Measurements from ENCODE around the gene TYMP. TPM values are rescaled to one million over a fixed set of nuclear protein-coding genes. Genes with fewer than 3 reads are reported as not detected.

TYMP gene
- total and polyA plus RNA-seq, 2 of the 8 experiments (the other 6 are each of a cell fraction or from before 2014, with no cell fraction given) = 0.43 to 0.48 TPM

- TF ChIP-seq CHD7 (IDR thresholded peaks at IDR 0.05; ENCODE audit: insufficient replicate concordance, low read length) (no peak), KDM4A (IDR thresholded peaks at IDR 0.05; ENCODE audit: low read depth, low read length, severe bottlenecking) (peak; percentile 61), RFX5 (IDR thresholded peaks at IDR 0.05; ENCODE audit: borderline replicate concordance, low read depth, low read length) (no peak), SIRT6 (IDR thresholded peaks at IDR 0.05; ENCODE audit: low read length) (no peak), TCF12 (IDR thresholded peaks at IDR 0.05; ENCODE audit: low read depth, low read length) (no peak), SUZ12 (IDR thresholded peaks at IDR 0.05; ENCODE audit: low read length) (no peak), SP2 (IDR thresholded peaks at IDR 0.05; ENCODE audit: low read length) (no peak), EGR1 (IDR thresholded peaks at IDR 0.05; ENCODE audit: borderline replicate concordance, low read depth, low read length) (no peak), TEAD4 (IDR thresholded peaks at IDR 0.05; ENCODE audit: low read depth, low read length) (no peak), SIX5 (IDR thresholded peaks at IDR 0.05; ENCODE audit: low read depth, low read length) (no peak)
Measured at GRCh38 chr22:50526108-50526833, 3.5 kb downstream of the TYMP start (continued).
